Tibial artery (tissue), 4 donors: ENCODE results near the gene KLHL22.

ENCODE experiments used
- DNase-seq, 2 donors: peaks; one replicate each; pipeline ENCODE4 v3.0.0-alpha.2; 2019
- H3K27ac ChIP-seq, 2 donors: fragments of 200-600 bp; sonication (generic) in 1 of 2; 1 replicate in 1 of 2; 2 replicates in 1 of 2; pipeline ENCODE4 v1.5.1; 2018 to 2019; ENCODE audit warnings: mild to moderate bottlenecking in 1 of 2
- H3K27me3 ChIP-seq, 2 donors: fragments of 200-600 bp; sonication (generic) in 1 of 2; one replicate each; pipeline versions ENCODE4 v1.5.1 to v1.6.0; 2016 to 2019
- H3K36me3 ChIP-seq, 3 donors: fragments of 200-600 bp; sonication (generic) in 2 of 3; one replicate each; pipeline ENCODE4 v1.5.1; 2016 to 2019; ENCODE audit warnings: mild to moderate bottlenecking in 2 of 3
- H3K4me1 ChIP-seq, 4 donors: fragments of 200-600 bp; sonication (generic) in 2 of 4; 1 replicate in 3 of 4; 2 replicates in 1 of 4; pipeline ENCODE4 v1.5.1; 2016 to 2019
- H3K4me3 ChIP-seq, 2 donors: fragments of 200-600 bp; sonication (generic) in 1 of 2; 1 replicate in 1 of 2; 2 replicates in 1 of 2; pipeline ENCODE4 v1.5.1; 2018 to 2019; ENCODE audit warnings: mild to moderate bottlenecking in 2 of 2
- H3K9me3 ChIP-seq, 3 donors: fragments of 200-600 bp; sonication (generic) in 1 of 3; one replicate each; pipeline ENCODE4 v1.5.1; 2016 to 2019
- intact Hi-C: fragments of 100-400 bp; cut with DNase I; formaldehyde crosslinking; loops from one replicate; pipeline ENCODE4 v1.15.0; 2023; ENCODE audit warnings: low total_unique reads
- TF ChIP-seq, protein P1 (sequence below), 2 experiments: fragments of 200-600 bp in 1 of 2; fragments of 450-650 bp in 1 of 2; IDR thresholded peaks; one replicate each; pipeline ENCODE4 v1.5.1; 2017 to 2019; ENCODE audit warnings: antibody characterized with exemption in 2 of 2, mild to moderate bottlenecking in 1 of 2, moderate library complexity in 1 of 2

Gene KLHL22

DNA sequence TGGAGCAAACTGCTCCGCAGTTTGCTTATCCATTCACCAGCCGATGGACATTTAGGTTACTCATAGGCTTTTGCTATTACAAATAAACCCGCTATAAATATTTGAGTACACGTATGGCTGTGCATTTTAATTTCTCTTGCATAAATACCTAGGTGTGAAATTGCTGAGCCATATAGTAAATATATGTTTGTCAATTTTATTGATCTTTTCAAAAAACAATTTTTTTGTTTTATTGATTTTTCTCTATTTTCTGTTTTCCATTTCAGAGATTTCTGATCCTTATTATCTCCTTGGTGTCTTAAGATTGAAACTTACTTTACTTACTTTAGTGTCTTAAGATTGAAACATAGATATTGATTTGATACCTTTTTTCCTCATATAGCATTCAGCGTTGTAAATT, 97.2 kb downstream of the KLHL22 start:
- Histone ChIP-seq H3K27me3 (no peaks in the 10 kb centered on the region), H3K27ac (no peak overlapping the region), H3K36me3 (peaks cover 0 to 14% (median 4%) of the 10 kb centered on the region in 3 donors), H3K9me3 (no peaks in the 10 kb centered on the region), H3K4me3 (no peak overlapping the region), H3K4me1 (peaks cover 0 to 23% (median 14%) of the 10 kb centered on the region in 4 donors)
- DNase-seq = no peak
- TF ChIP-seq, protein P1, sequence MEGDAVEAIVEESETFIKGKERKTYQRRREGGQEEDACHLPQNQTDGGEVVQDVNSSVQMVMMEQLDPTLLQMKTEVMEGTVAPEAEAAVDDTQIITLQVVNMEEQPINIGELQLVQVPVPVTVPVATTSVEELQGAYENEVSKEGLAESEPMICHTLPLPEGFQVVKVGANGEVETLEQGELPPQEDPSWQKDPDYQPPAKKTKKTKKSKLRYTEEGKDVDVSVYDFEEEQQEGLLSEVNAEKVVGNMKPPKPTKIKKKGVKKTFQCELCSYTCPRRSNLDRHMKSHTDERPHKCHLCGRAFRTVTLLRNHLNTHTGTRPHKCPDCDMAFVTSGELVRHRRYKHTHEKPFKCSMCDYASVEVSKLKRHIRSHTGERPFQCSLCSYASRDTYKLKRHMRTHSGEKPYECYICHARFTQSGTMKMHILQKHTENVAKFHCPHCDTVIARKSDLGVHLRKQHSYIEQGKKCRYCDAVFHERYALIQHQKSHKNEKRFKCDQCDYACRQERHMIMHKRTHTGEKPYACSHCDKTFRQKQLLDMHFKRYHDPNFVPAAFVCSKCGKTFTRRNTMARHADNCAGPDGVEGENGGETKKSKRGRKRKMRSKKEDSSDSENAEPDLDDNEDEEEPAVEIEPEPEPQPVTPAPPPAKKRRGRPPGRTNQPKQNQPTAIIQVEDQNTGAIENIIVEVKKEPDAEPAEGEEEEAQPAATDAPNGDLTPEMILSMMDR (IDR thresholded peaks at IDR 0.05) = no peak
- intact Hi-C loops = no loop called here

DNA sequence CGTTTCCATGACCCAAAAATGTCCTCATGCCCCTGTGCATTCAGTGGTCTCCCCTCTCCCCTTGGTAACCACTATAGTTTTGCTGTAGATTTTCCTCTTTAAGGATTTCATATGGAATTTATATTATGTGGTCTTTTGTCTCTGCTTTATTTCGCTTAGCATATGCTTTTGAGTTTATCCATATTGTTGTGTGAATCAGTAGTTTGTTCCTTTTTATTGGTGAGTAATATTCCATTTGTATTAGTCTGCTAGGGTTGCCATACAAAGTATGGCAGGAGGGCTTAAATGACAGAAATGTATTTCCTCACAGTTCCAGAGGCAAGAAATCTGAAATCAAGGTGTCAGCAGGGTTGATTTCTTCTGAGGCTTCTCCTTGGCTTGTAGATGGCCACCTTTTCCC, 98.1 kb downstream of the KLHL22 start:
- Histone ChIP-seq H3K27me3 (no peaks in the 10 kb centered on the region), H3K27ac (no peak overlapping the region), H3K4me3 (no peak overlapping the region), H3K9me3 (no peaks in the 10 kb centered on the region), H3K4me1 (peaks cover 0 to 24% (median 15%) of the 10 kb centered on the region in 4 donors), H3K36me3 (peaks cover 0 to 8% (median 4%) of the 10 kb centered on the region in 3 donors)
- intact Hi-C loops = no loop called here
- DNase-seq = no peak
- TF ChIP-seq, protein P1 (IDR thresholded peaks at IDR 0.05) = no peak

DNA sequence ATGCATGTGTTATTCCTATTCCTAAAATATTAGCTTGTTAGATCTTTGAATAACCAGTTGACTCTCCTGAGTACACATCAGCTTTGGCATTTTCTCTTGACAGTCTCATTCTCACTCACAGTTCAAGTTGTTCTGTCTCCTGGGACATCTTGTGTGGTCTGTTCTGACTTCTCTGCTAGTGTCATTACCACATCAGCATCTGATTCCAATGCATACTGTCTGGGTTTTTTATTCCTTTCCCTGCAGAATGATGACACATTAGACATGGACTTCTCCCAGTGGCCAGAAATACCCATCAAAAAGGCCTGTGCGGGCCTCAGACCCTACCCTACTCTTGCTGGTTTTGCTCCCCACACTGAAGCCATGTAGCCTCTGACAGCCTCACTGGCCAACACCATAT, 99.0 kb downstream of the KLHL22 start:
- H3K9me3 ChIP-seq = no peaks in the 10 kb centered on the region
- intact Hi-C loops = no loop called here
- no peaks in the 10 kb centered on the region for H3K27me3 ChIP-seq
- peaks cover 0 to 24% (median 15%) of the 10 kb centered on the region in 4 donors for H3K4me1 ChIP-seq
- H3K27ac ChIP-seq = no peak overlapping the region
- TF ChIP-seq, protein P1 (IDR thresholded peaks at IDR 0.05) = no peak
- no peak overlapping the region for H3K4me3 ChIP-seq
- DNase-seq = no peak
- peaks cover 0 to 6% (median 4%) of the 10 kb centered on the region in 3 donors for H3K36me3 ChIP-seq

DNA sequence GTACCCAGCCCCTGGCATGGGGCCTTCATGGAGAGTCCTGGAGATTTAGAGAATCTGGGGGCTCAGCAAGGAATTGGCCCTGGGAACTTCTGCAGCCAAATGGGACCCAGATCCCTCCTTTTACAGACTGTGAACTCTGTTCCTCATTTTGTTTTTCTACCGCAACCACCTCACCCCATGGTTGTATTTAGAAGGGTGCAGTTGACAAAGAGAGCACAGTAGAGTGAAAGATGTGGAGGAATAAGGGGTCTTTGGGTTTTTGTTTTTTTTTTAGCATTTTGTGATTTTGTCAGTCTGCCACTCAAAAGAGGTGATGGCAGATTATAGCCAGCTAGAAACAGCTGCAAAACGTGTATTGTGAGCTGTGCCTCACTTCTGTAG, 99.7 kb downstream of the KLHL22 start:
- Histone ChIP-seq H3K4me3 (no peak overlapping the region), H3K27me3 (no peaks in the 10 kb centered on the region)

DNA sequence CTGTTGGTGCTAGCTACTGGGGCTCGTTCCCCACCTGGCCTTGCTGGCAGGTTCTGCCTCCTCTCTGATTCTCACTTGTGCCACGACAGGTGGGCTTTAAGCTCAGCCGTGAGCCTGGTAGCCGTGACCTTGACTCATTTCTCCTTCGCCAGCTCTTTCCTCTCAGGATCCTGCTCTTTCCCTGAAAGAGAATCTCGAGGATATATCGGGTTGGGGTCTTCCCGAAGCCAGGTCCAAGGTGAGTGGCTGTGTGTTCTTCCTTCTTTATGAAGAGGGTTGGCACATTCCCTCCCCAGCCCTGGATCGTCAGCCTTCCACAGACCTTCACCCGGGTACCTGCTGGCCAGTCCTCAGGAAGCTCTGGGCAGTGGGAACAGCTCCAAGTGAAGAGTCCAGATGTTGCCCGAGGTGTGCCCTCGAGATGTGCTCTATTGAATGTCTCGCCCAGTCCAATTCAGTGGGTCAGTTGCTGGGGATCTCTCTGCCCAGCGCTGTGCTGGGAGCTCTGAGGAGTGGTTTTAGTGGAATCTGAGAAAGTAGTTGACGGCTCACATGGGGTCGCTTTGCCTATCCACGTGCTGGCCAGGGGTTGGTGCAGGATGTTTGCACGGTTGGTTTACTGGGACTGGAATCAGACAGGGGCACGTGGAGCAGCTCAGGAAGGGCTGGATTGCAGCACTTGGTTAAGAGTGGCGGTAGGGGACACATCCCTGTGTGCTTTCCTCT, 100.3 kb downstream of the KLHL22 start:
- H3K36me3 ChIP-seq = no peaks in the 10 kb centered on the region
- no peaks in the 10 kb centered on the region for H3K27me3 ChIP-seq
- intact Hi-C loops = no loop called here
- H3K27ac ChIP-seq = no peak overlapping the region
- TF ChIP-seq, protein P1 (IDR thresholded peaks at IDR 0.05) = no peak
- peak in 1 of 2 donors; percentile 56 for DNase-seq
- no peaks in the 10 kb centered on the region for H3K9me3 ChIP-seq
- H3K4me1 ChIP-seq = peaks cover 0 to 24% (median 15%) of the 10 kb centered on the region in 4 donors
- no peak overlapping the region for H3K4me3 ChIP-seq

More for the DNA sequence above, 99.7 kb downstream of the KLHL22 start:
- DNase-seq = no peak
- H3K4me1 ChIP-seq = peaks cover 0 to 24% (median 15%) of the 10 kb centered on the region in 4 donors
- no peaks in the 10 kb centered on the region for H3K9me3 ChIP-seq
- H3K36me3 ChIP-seq = no peaks in the 10 kb centered on the region
- intact Hi-C loops = no loop called here
- TF ChIP-seq, protein P1 (IDR thresholded peaks at IDR 0.05) = no peak
- H3K27ac ChIP-seq = no peak overlapping the region
